GM21723 (cell line): ENCODE measurements around the gene ELSPBP1.
"Not testable (repeated sequence)": the region's sequence is repeated elsewhere in the genome, so short reads cannot be mapped to it uniquely, and the experiment has no call there.

Experiments
- ATAC-seq: cut with Tn5 transposase; IDR thresholded peaks from one replicate; pipeline ENCODE4 v1.9.1; 2021; ENCODE audit warnings: mild to moderate bottlenecking, moderate library complexity; ENCODE audit not compliant: unreplicated experiment

Gene ELSPBP1

DNA sequence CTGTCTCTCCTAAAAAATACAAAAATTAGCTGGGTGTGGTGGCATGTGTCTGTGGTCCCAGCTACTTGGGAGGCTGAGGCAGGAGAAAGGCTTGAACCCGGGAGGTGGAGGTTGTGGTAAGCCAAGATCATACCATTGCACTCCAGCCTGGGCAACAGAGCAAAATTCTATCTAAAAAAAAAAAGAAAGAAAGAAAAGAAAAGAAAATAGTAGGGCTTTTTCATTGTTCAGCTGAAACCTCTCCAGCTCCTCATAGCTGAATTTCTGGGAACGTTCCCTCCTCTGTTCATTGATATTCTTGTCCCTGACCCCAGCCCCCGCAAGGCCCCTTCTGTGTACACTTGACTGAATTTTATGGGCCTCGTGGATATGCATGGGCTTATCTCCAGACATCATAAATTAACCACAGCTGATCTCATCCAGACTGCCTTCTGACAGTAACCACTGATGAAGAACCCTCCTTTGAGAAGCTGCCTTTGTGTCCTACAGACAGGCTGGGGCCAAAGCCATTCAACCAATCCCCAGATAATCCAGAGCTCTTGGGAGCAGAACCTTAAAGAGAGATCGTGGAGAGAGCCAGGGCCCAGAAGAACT, at the start of gene ELSPBP1:
TSS of gene ELSPBP1 (plus strand) at position 424 of the 594 bp plus-strand sequence. CDS start 14,036 bp downstream, outside the sequence.
- ATAC-seq, result no peak

DNA sequence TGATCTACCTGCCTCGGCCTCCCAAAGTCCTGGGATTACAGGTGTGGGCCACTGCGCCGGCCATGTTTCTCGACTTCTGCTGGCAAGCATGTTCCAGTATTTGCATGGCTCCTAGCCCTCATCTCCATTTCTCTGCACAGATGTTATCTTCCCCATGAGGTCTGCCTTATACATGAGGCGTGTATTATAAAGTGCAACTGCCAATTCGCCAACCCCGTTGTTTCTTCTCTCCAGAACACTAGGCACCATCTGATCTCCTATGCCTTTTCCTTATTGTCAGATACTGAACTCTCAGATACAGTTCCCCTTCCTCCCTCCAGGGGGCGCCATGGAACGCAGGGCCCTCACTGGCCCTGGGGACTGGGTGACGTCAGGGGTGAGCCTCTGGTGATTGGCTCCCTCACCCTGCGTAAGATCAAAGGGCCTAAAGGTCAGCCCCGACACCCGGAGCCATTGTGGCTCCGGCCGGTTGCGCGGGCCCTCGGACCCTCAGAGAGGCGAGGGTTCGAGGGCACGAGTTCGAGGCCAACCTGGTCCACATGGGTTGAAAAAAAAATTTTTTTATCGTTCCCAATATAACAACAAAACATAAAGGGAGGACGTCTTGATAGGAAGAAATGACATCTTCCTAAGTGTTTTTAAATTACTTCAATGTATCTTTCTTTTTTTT, 44.4 kb upstream of the ELSPBP1 start:
- not testable (repeated sequence) for ATAC-seq

DNA sequence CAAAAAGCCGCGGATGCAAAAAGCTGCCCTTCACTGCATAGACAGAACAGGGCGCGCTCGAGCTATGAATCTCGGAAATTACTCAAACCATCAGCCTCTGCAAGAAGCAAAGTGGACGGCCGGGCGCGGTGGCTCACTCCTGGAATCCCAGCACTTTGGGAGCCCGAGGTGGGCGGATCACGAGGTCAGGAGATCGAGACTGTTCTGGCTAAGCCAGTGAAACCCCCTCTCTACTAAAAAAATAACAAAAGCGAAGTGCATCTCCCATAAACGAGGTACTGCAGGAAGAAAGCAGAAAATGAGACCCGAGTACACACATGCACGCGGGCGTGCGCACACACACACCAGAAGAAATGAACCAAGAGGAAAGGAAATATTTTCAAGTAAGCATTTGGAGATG, 42.3 kb upstream of the ELSPBP1 start:
- ATAC-seq, result not testable (repeated sequence)

- not testable (repeated sequence) for ATAC-seq
Measured at GRCh38 chr19:47955936-47956335, 38.5 kb upstream of the ELSPBP1 start.

GRCh38 chr19:47973529-47973928, 20.9 kb upstream of the ELSPBP1 start:
- ATAC-seq, result no peak

DNA sequence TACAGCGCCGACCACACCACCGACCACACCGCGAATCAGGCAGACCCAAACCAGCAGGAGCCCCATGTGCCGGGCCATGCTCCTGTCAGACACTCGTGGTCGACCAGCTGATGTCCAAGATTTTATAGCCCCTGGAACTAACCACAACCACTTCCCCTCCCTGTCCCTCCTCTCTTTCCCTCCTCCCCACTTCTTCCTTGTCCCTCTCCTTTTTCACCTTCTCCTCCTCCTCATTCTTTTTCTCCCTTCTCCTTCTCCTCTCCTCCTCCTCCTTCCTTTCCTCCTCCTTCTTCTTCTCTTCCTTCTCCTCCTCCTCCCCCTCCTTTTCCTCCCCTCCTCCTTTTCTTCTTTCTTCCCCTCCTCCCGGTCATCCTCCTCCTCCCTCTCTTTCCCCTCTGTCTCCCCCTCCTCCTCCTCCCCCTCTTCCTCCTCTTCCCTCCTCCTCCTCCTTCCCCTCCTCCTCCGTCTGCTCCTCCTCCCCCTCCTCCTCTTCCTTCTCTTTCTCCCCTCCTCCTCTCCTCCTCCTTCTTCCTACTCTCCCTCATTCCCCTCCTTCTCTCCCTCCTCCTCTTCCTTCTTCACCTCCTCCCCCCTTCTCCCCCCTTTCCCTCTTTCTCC, 3.1 kb upstream of the ELSPBP1 start:
- no peak for ATAC-seq

DNA sequence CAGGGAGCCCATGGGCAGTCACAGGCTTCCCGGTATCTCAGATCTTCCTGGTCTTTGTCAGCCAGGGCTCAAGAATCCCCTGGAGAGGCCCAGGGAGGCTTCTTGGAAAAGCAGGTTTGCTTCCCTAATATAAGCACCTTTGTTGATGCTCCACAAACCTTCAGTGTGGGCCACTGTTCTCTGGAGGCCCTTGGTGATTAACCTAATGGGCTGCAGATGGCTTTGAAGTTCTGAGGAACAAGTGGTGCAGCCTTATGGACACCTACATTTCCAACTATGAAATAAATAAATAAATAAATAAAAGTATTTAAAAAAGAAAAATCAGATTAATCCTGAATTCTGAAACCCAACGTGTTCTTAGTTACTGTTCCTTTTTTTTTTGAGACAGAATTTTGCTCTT, 2.4 kb upstream of the ELSPBP1 start, which contains the start of gene BSPH1:
TSS of gene BSPH1 (minus strand) at position 101 of the 400 bp plus-strand sequence. CDS start at position 12, 89 bp downstream.
- ATAC-seq, result no peak

DNA sequence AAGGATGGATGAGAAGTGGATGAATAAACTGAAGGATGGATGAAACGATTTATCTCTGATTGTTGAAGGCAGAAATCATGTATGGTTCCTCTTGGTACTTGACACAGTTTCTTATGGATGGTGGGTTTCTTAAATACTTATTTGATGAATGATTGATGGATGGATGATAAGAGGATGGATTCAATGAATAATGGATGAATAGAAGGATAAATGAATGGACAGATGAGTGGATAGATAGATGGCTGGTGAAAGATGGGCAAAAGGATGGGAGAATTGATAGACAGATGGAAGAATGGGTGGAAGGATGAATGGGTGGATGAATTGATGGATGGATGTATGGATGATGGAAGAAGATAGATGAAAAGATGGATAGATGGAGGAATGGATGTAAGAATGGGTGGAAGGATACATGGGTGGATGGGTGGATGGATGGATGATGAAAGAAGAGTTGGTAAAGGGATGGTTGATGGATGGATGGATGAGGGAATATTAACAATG, 1.8 kb downstream of the ELSPBP1 start:
- ATAC-seq, result no peak

- ATAC-seq, result no peak
Measured at GRCh38 chr19:47998800-47999199, 4.4 kb downstream of the ELSPBP1 start.

GRCh38 chr19:48000846-48001245, 6.4 kb downstream of the ELSPBP1 start:
- ATAC-seq, result no peak

DNA sequence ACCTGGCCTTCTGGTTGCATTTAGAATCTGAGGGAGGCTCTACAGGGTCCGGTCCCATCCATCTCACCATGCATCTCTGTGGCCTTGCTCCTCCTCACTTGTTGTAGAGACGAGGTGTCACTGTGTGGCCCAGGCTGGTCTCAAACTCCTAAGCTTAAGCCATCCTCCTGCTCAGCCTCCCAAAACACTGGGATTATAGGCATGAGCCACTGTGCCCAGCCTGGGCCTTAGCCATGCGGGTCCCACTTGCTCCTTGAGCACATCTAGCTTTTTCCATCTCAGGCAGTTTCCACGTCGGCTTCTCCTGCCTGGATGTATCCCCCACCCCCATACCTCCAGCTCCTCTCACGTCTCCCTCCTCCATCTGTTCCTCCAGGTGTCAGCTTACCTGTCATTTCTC, 9.8 kb downstream of the ELSPBP1 start:
- ATAC-seq, result no peak

DNA sequence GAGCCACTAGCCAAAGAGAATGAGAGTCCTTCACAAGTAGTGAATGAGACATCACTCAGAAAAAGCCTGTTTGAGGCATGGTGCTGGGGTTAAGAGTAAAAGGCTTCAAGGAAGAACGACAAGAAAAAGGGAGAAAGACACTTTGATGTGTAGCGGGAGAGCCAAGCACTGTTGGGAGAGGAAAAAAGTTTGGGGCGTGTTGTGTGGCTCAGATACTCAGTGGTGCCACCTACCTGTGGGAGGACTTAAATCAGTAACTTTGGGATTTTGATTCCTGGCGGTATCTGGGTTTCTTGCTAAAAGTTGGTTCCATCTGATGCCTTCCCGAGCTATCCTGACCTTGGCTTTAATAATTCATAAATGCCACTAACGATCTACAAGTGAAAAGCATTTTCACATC, 12.3 kb downstream of the ELSPBP1 start:
- no peak for ATAC-seq

- ATAC-seq, result no peak
Measured at GRCh38 chr19:48010932-48011758, 16.7 kb downstream of the ELSPBP1 start.

- ATAC-seq, result no peak
Measured at GRCh38 chr19:48020686-48021085, 26.3 kb downstream of the ELSPBP1 start.

GRCh38 chr19:48023011-48023410, 28.6 kb downstream of the ELSPBP1 start:
- ATAC-seq, result no peak

GRCh38 chr19:48023518-48023917, 29.1 kb downstream of the ELSPBP1 start:
- no peak for ATAC-seq

DNA sequence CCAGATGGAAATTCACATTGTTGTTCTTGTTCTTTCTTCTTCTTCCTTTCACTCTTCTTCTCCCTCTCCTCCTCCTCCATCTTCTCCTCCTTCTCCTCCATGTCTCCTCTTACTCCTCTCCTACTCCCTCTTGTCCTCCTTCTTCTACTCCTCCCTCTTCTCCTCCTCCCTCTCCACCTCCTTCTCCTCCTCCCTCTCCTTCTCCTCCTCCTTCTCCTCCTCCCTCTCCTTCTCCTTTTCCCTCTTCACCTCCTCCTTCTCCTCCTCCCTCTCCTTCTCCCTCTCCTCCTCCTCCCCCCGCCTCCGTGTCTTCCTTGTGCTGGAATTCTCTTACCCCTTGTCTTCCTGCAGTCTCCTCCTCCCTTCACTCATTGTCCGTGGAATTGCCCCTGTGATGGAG, 31.0 kb downstream of the ELSPBP1 start:
- ATAC-seq, result no peak

DNA sequence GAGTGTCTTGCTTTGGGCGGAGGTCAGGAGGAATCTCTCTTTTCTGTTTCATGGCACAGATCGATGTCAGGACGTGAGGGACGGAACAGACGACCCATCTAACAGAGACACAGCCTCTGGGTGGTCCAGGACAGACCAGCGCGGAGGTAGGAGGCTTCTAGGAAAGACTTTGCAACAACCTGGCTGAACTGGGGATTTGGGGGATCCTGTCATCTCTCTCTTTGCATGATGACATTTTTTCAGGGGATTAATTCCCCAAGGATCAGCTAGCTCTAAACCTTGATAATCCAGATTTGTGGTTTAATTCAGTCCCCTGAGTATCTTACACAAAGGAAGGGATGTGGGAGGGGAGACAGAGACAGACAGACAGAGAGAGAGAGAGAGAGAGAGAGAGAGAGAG, 35.0 kb downstream of the ELSPBP1 start:
- no peak for ATAC-seq

DNA sequence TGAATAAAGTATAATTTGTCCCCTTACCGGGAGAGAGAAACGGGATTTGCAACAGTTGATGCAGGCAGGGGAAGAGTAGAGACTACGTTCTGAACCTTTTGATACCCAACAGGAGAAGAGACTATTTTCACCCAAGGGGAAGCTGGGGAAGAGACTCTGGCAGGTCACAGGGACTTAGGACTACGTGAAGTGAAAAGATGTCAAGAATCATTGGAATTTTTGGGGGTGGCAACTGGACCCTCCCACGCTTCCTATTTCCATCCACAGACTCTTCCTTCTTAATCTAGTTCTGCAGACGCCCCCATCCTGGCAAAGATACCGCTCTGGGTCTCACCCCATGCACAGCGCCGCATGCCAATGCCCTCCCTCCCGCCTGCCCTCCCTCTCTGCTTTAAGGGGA, 35.6 kb downstream of the ELSPBP1 start:
- no peak for ATAC-seq

DNA sequence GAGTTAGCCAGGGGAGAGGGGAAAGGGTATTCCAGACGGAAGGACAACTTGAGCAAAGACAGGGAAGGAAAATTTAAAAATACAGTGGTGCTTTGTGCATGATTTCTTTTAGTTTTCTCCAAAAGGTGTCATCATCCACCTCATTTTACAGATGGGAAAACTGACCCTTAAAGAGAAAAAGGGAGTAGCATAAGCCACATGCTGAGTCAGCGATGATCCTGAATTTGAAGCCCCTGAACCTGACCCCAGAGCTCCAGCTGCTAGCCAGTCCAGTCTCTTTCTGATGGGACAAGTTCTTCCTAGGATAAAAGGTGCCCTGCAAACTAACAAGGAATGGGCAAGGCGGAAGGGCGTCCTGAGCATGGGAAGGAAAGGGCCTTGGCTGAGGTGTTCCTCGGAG, 39.2 kb downstream of the ELSPBP1 start:
- ATAC-seq, result no peak

- ATAC-seq, result no peak
Measured at GRCh38 chr19:48036765-48037164, 42.3 kb downstream of the ELSPBP1 start.
